NCI-H1417 (cell line): ENCODE data around the gene STK4.

Experiments
- DNase-seq, 3 experiments: peaks; one replicate each; lab custom pipeline; 2025; lab: John Stamatoyannopoulos, UW

The STK4 gene

DNA sequence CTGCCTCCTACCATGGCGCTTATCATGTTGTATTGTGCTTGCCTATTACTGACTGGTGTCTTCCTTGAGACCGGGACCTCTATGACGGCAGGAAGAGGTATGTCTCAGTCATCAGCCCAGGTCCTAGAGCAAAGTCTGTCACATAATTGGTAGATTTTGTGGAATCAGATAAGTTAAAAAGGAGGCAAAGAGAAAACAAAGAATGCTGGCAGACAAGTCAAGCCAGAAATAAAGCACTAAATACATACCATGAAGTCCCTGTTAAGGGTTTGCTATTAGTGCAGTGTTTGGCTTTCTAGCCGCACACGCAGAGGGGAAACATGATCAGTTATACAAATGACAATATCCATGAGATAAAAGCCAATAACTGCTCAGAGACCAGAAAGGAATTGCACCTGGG, 12.1 kb upstream of the STK4 start:
- DNase-seq = no peak

DNA sequence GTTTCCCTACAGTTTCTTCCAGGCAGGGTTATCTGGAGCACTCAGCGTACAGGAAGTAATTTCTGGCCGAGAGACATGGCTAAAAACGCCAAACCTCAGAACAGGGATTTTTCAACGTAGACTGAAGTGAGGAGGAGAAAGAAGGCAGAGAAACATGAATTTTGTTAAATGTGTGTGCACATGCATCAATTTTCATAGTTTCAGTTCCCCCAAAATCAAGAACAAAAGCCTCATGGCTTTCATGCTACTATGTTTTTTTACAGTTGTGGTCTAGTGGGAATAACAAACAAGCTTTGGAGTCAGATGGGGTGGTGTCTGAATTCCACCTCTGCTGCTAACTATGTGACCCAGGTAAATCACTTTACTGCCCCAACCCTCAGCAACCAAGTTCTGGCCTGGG, 11.0 kb upstream of the STK4 start:
- DNase-seq = no peak

DNA sequence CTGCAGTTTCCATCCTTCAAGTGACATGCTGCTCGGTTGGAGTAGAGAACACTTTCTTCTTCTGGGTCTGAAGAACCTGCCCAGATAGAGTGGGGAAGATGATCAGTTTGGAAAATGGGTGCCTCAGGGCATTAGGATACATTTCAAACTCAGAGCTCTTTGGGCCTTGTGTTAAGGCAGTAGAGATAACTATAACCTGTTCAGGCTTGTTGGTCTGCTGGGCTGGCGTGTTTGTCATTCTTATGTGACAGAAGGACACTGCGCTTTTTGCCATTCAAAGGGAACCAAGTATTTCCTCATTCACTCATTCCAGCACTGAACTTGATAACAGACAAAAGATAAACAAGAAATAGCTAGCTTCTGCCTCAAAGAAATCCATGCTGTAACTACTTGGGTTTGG, 9.9 kb upstream of the STK4 start:
- no peak for DNase-seq

DNA sequence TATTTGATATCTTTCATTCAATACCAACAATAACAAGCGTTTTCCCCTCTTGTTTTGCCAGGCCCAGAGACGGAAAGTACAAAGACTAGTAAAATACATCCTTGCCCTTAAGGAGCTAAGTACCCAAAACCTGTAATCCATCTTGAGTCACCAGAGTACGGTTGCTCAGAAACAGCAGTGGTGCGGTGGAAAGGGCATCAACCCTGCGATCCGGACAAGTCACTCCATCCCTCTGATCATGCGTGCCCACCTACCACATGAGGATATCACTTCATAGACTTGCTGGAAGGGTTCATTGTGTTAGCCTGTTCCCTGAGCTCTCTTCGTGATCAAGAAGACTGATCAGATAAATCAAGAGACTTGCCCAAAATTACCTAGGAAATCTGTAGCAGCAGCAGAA, 8.0 kb upstream of the STK4 start:
- no peak for DNase-seq

DNA sequence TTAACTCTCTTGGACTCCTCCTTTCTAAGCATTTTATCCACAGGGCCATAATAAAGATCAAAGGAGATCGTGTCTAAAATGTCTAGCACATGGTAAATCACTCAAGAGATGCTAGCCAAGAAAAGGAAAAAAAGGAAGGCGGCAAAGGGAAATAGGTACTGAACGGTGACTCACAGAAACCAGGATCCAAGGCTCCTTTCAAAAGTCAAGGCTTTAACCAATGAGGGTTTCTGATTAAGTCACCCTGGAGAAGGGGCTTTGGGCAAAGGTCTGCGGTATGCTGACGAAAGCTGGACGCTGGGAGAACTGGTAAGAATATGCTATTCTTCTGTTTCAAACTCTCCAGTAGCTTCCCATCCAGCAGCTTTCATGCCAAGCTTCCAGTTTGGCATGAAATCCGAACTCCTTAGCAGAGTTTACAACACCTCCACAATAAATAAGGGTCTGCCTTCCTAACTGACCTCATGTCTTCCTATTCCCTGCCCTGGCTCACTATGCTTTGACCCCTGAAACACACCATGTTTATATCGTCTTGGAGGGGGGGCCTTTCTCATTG, 7.2 kb upstream of the STK4 start:
- DNase-seq = no peak

DNA sequence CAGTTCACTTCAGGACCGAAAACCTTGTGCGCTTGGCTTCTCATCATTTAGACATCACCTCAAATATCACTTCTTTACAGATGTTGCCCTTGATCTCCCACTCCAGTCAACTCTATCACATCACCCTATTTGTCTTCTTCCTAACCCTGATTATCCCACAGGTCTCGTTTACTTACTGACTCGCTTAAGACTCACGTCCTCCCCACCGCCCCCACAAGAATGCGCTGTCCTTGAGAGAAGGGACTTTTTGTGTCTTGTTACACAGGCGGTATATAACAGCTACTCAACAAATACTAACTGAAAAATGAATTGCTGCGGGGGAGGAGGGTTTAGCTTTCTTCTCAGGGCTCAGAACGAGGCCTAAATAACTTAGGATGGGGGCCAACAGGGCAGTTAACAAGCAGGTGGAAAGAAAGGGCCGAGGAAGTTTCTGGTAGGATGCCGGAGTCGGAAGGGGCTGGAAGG, 6.6 kb upstream of the STK4 start:
- peak in 2 of 3 experiments; percentile 44 to 64 for DNase-seq

DNA sequence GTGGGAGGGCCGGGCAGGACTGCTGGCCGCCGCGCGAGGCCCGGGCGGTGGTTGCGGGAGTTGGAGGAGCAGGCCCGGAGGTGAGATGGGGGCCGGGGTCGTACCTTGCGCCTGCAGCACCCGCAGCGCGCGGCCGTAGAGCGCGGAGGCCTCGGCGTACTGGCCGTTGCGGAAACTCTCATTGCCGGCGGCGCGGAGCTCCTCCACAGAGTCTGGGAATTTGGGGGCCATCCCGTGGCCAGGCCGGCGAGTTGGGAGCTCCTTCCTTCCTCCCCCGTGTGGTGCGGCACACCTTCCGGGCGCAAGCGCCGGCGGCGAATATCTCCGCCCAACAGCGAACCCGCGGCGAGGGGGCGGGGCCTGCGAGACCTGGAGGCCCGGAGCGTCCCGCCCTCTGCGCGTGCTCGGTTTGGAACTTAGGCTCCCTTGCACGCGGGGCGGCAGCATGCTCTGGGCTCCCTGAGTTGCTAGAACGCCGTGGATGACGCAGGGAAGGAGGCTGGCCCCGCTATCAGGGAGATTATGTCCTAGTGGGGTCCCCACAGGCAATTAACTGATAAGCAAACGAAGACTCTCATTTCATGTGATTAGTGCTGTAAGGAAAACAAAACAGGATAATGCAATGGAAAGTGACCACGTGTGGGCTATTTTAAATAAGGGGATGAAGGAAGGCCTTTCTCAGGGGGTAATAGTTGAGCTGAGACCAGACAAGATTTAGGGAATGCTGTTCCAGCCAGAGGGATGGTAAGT, 6.0 kb upstream of the STK4 start, which contains the start of gene TOMM34:
Gene TOMM34, minus strand, starts transcription at position 295 of the 750 bp plus-strand sequence. Its CDS starts 64 bp downstream, at position 231.
- DNase-seq = peak; percentile 97

DNA sequence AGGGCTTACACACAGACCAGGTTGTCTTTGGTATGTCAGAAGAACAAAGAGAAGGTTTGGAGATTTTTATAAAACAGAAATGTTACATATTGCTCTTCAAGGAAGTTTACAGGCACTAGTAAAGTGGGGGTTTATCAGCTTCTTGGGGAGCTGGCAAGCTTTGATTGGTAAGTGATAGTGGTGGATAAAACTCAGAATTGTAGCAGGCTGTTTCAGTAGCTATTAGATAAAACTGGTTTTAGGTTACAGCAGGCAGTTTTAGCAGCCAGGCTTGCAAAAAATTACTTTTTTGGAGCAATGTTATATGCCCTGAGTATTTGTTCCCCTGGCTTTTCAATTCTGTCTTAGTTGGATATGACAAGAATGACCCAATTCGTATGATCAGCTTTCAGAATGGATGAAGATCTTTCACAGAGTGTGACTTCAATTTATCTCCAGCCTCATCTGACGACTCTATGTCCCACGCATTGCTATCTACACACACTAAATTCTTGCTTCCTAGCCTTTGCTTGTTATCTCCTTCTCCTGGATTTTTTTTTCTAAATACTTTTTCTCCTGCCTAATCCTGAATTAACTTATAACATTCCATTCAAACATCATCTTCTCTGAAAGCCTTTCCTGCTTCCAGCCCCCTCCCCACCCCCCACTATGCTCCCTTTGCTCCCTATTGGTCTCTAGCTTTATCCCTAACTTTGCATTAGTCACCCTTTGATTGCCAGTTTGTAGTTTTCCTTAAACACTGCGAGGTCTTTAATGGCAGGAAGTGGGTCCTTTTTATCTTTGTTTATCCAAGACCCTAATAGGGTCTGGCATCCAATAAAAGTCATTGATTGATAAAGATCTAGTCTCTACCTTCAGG, 5.1 kb upstream of the STK4 start:
- no peak for DNase-seq

DNA sequence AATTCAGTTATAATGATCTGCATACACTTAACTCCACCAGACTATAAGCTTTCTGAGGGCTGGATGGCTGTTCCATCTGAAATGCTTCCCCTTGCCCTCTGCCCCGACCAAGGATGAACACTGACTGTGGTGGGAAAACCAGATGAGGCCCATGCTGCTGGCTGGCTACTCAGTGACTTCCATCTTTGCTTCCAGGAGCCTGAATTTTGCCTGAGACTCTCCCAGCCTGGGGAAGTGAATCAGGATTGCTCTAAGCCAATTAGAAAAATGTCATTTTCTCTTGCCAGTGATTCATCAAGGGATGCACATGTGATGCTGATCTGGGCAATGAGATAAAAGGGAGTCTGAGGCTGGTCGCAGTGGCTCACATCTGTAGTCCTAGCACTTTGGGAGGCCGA, 4.4 kb upstream of the STK4 start:
- no peak for DNase-seq

DNA sequence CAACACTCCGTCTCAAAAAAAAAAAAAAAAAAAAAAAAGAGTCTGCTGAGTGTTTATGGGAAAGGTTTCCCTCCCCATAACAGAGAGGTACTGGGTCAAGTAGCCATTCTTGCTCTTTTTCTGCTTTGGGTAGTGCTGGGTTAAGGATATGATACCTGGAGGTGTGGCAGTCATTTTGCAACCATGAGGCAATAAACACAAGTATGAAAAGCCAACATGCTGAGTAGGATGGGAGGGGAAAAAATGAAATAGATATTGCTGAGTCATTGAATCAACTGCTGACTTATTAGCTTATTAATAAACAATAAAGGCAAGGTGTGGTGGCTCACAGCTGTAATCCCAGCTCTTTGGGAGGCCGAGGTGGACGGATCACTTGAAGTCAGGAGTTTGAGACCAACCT, 3.8 kb upstream of the STK4 start:
- DNase-seq = no peak

DNA sequence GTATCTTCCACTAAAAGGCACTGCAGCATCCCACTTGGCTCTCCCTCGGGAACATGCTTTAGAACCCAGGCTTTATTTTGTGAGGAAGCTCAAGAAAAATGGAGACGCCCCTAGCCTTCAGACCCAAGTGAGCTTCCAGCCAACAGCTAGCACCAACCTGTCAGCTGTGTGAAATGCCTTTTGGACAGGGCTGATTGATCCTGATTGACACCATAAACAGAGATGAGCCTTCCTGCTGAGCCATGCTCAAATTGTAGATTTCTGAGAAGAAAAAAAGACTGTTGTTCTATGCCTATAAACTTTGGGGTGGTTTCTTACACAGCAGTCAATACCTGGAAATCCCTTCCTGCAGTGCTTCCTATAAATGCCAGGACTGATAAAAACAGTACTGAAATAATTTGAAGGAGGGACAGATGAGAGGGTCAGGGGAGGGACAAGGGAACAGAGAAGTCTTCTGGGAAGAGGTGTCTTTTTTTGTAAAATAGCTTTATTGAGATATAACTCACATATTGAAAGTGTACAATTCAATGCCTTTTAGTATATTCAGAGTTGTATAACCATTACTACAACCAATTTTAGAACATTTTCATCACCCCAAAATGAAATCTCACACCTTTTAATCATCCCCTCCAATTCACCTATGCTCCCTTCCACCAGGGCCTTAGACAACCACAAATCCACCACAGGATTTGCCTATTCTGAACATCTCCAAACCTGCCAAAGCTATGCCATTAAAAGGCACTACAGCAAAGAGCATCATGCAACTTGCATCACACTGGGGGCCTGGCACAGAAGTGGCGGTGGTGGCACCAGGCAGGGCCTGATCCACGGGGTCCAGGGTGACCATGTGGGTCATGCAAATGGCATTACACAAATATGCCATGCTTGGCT, 2.7 kb upstream of the STK4 start:
- DNase-seq = no peak

DNA sequence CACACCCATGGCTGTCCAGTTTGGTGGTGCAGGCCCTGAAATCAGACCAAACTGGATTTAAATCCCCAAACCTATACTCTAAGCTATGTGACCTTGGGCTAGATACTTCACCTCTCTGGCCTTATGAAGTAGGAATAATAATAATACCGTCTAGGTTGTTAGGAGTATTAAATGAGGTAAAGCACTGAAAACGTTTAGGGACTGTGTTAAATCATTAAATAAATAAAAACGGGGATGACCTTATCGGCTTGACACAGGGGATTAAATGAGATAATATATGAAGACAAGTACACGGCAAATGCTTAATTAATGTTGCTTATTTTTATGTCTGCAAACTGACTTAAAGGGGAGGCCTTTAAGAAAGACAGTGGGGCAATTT, 672 bp upstream of the STK4 start:
- no peak for DNase-seq

DNA sequence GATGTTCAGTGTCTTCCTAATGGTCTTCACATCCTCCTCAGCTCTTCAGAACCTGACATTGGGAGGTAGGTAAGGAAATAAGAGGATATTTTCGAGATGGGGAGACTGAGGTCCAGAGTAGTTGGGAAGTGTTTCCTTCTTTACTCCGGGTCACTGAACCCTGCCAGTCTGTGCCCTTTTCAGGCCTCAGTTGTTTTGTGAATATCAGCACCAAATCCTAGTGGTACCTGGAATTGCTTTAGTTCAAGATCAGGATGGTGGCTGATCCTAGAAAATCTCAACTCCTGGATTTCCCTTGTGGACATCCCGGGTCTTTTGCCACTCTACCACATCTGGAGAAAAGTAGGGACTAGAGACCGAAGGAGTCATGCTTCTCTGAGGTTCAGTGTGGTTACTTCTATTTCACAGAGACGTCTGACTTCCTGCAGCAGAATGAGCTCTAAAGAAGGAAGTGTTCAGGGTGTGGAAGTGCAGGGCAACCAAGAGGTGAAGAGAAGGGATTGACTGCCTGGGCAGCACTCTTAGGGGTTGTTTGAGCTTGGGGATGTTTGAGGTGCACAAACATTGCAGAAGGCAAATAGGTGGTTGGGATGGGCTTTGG, 995 bp downstream of the STK4 start:
- peak in 1 of 3 experiments; percentile 39 for DNase-seq

DNA sequence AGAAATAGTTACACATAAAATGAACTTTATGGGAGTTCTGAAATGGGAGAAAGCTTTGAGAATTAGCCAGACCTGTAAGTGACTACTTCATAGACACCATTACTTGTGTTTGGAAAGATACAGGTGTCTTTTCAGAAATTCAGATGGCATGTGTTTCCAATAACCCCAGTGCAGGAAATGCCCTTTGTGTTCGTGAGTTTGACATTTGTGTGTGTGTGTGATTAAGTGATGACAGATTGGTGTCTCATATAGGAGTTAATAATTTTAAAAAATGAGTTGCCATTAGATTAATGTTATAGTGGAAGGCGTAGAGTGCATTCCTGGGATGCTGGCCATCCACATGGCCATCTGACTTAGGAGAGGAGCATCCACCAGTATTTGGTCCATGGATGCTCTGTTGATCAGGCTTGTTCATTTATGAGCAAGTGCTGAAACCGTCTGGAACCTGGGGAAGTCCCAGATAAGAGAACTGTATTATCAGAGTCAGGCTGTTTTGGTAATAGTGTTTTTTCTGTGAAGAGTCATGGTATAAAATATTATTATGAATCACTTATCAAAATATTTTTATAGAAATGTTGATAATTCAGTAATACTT, 3.1 kb downstream of the STK4 start:
- no peak for DNase-seq

DNA sequence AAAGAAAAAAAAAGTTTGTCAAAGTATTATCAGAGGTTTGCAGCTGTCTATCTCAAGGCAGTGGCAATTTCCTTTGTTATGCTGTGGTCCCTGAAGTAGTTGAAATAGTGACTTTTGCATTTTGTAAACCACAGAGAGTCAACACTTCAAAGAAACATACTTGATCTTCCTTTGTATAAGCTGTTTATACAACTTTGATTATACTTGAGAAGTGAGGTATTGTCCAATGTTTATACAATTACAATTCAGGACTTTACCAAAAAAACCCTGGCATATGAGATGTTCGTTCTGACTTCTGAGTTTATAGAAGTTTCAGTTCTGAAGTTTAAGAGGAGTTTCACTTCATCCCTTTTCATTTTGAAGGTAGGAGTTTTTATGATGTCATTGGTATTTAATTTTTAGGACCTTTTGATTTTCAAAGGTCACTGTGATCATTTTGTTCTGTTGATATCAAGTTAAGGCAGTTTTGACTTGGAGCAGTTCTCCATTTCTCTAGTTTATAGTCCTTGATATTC, 4.0 kb downstream of the STK4 start:
- DNase-seq = no peak

DNA sequence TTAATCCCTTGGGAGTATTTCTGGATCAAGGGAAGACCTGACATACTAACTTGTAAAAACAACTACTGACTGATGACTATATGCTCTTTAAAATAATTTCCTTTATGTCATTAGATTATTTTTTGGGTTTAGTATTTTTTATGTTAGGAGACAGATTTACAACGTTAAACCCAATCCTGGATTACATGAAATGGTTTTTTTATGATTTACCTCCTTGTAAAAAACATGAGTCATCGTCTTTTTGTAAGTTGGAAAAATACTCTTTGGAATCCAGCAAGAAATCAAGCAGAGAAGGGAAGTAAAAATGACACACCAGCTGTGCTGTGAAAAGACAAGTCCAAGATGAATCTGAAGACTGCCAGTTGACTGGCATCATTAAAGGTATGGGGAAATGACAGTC, 6.7 kb downstream of the STK4 start:
- DNase-seq = no peak

DNA sequence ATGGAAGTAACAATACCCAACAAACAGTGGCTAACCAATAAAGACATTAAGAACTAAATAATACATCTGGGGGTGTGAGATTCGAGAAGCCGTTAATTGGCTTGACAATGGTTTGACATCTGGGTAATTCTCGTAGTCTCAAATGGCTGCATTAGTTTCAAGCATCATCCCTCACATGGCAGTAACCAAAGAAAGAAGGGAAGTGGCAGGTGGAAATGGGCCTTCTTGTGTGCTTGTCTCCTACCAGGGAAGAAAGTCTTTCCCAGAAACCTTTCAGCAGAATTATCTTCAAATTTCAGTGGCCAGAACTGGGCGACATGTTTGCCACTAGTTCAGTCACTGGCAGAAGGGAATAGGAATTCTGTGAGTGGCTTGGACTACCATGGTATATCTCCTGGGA, 10.4 kb downstream of the STK4 start:
- no peak for DNase-seq

DNA sequence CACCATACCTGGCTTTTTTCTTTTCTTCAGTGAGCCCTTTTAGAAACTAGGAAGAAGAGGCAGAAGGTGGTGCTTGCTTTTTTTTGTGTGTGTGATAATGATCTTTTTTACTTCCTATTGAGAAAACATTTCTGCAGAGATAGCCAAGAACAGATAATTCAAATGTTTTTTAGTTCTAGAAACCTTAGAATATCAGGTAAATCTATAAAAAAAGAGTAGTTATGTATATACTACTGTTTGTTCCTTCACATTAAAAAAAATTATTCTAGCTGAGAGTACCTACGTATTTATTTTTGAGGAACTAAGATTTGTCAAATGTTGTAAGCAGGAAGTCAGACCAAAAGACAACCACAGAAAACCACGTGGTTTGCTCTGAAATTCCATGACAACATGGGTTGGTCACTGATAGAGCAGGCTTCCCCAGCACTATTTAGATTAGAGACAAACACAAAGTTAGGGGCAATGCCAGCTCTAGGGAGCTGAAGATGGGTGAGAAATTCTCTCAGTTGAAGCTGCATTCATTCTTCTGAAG, 12.8 kb downstream of the STK4 start:
- DNase-seq = no peak

DNA sequence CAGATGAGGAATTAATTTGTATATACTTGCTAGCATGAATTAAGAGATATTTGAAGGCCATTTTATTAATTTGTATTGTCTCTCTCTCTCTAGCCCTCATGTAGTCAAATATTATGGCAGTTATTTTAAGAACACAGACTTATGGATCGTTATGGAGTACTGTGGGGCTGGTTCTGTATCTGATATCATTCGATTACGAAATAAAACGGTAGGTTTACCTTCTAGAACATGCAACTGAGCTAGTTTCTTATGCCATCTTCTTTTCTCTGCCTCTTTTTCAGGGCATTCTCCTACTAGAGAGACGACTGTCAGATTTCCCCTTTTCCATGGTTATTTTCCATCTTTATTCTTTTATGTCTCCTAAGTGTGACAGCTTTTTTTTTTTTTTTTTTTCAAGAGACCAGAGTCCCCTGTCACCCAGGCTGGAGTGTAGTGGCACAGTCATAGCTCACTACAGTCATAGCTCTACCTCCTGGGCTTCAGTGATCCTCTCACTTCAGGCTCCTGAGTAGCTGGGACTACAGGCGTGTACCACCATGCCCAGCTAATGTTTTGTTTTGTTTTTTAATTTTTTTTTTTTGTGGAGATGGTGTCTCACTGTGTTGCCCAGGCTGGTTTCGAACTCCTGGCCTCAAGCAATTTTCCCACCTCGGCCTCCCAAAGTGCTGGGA, 15.6 kb downstream of the STK4 start:
- no peak for DNase-seq

DNA sequence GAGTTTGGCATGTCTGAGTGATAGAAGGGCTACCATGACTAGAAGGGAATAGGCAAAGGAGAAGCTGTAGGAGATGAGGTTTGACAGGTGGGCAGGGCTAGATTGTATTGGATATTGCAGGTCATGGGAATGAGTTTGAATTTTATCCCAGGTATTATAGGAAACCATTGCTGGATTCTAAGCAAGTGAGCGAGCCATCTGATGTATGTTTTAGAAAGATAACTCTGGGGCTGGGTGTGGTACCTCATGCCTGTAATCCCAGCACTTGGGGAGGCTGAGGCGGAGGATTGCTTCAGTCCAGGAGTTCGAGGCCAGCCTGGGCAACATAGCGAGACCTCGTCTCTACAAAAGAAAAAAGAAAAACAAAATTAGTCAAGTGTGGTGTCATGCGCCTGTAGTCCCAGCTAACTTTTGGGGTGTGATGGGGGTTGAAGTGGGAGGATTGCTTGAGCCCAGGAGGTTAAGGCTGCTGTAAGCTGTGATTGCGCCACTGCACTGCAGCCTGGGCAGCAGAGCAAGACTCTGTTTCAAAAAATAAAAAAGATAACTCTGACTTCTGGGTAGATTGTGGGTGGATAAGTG, 16.9 kb downstream of the STK4 start:
- DNase-seq = no peak
